ENCODE measurements around the gene ST3GAL3. TPM values are rescaled to one million over a fixed set of nuclear protein-coding genes. Genes with fewer than 3 reads are reported as not detected.
A peak's percentile ranks its signal among the peaks of the same experiment; 100 is the strongest.

Gene ST3GAL3
- 10 to 100 TPM; 18.1 to 26.7 TPM for total RNA-seq

GRCh38 chr1:43707190-43708001 is at the start of gene ST3GAL3:
Gene ST3GAL3 (plus strand): TSS chr1:43707536. CDS start chr1:43736263, 28,727 bp downstream.
- H3K9me3 Mint-ChIP-seq (ENCODE audit: low read depth) = no peaks in the 10 kb centered on the region
- peak within 1 kb of the TSS; percentile 92 for H3K4me3 Mint-ChIP-seq
- peaks cover 46% of the 10 kb centered on the region for H3K4me1 Mint-ChIP-seq
- no peaks in the 10 kb centered on the region for H3K27me3 Mint-ChIP-seq
- ATAC-seq (peak; percentile 97), DNase-seq (peak; percentile 95)
- peaks cover 22% of the 10 kb centered on the region for H3K36me3 Mint-ChIP-seq
- CTCF ChIA-PET = interaction anchor here (0.5 to 1.3 kb wide), 4 partner anchors 12 to 228 kb away, joined by 3 to 11 read pairs (median 4); no protein-coding TSS in a partner anchor
- H3K27ac Mint-ChIP-seq = peak within 1 kb of the TSS; percentile 89

GRCh38 chr1:43659212-43660166 is 47.8 kb upstream of the ST3GAL3 start:
- CTCF ChIA-PET = interaction anchor here (0.8 to 1.1 kb wide), 2 partner anchors 10 to 275 kb away, joined by 3 to 4 read pairs; partner anchors contain the start of gene KDM4A
- H3K9me3 Mint-ChIP-seq (ENCODE audit: low read depth) = no peaks in the 10 kb centered on the region
- DNase-seq (no peak), ATAC-seq (no peak)
- no peaks in the 10 kb centered on the region for H3K27me3 Mint-ChIP-seq
- H3K4me1 Mint-ChIP-seq = peaks cover 9% of the 10 kb centered on the region
- H3K4me3 Mint-ChIP-seq = no peak overlapping the region
- H3K27ac Mint-ChIP-seq = no peak overlapping the region
- H3K36me3 Mint-ChIP-seq = peaks cover 43% of the 10 kb centered on the region

DNA sequence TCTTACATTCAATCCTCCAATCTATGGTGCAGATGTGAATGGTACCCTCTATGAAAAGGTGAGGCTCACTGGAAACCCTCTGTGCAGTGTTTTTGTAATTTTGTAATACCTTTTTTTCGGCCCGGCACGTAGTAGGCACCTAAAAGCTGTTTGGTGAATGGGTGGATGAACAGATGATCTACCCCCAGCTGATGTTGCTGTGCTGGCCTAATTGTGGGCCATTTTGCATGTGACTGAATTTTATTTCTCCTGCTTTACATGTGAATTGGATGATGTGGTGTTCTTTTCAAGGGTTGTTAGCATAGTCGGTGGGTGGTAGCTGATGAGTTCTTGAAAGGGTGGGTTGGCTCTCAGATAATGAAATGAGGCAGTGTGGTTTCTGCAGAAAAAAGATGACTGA is 47.0 kb upstream of the ST3GAL3 start:
- ATAC-seq (no peak), DNase-seq (no peak)
- H3K27me3 Mint-ChIP-seq = no peaks in the 10 kb centered on the region
- CTCF ChIA-PET = interaction anchor here (0.8 to 1.1 kb wide), 3 partner anchors 9 to 274 kb away, joined by 3 to 4 read pairs (median 3); partner anchors contain the start of gene KDM4A
- no peaks in the 10 kb centered on the region for H3K9me3 Mint-ChIP-seq (ENCODE audit: low read depth)
- H3K27ac Mint-ChIP-seq = peak overlapping the region; percentile 1
- no peak overlapping the region for H3K4me3 Mint-ChIP-seq
- H3K36me3 Mint-ChIP-seq = peaks cover 43% of the 10 kb centered on the region
- peaks cover 5% of the 10 kb centered on the region for H3K4me1 Mint-ChIP-seq

DNA sequence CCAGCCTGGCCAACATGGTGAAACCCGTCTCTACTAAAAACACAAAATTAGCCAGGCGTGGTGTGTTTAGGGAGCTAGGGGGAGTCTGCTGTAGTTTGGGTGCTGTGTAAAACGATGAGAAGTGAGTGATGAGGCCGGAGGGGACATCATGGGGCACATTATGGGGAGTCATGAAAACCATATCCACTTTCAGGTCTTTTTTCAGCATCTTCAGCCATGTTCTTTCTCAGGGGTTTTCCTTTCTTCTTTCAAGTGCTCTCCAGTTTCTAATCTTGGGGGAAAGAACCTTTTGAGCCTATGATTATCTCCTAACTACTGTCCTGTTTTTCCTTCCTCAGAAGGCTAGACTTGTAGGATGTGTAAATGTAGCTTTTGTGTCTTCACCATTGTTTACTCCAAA is 43.0 kb upstream of the ST3GAL3 start:
- DNase-seq (no peak), ATAC-seq (no peak)
- CTCF ChIA-PET = no interaction called here

DNA sequence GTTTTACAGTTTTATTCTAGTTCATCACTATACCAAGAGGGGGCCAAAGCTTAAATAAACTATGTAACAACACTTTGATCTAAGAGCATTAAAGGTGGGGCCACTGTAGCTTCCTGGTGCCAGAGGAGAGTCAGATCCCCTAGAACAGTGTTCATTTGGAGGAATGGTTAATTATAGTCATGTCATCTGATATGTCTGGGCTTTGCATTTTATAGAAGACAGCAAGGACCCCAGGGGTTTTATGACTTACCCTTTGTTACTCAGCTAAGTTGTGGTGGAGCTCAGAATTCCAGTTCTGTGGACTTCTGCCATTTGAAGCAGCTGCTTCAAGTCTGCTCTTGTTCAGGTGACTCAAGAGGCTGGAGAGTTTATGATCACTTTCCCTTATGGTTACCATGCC is 40.7 kb upstream of the ST3GAL3 start:
- DNase-seq = no peak
- Mint-ChIP-seq H3K4me3 (no peak overlapping the region), H3K4me1 (no peaks in the 10 kb centered on the region), H3K27ac (no peak overlapping the region), H3K27me3 (no peaks in the 10 kb centered on the region), H3K9me3 (ENCODE audit: low read depth) (no peaks in the 10 kb centered on the region), H3K36me3 (peaks cover 71% of the 10 kb centered on the region)
- no peak for ATAC-seq
- CTCF ChIA-PET = interaction anchor here (1.5 kb wide), 1 partner anchor 9 kb away, joined by 7 read pairs; no protein-coding TSS in a partner anchor

More for the DNA sequence above, 43.0 kb upstream of the ST3GAL3 start:
- H3K4me3 Mint-ChIP-seq = no peak overlapping the region
- H3K36me3 Mint-ChIP-seq = peaks cover 69% of the 10 kb centered on the region
- H3K27me3 Mint-ChIP-seq = no peaks in the 10 kb centered on the region
- peaks cover 2% of the 10 kb centered on the region for H3K4me1 Mint-ChIP-seq
- peak overlapping the region; percentile 20 for H3K27ac Mint-ChIP-seq
- H3K9me3 Mint-ChIP-seq (ENCODE audit: low read depth) = no peaks in the 10 kb centered on the region

DNA sequence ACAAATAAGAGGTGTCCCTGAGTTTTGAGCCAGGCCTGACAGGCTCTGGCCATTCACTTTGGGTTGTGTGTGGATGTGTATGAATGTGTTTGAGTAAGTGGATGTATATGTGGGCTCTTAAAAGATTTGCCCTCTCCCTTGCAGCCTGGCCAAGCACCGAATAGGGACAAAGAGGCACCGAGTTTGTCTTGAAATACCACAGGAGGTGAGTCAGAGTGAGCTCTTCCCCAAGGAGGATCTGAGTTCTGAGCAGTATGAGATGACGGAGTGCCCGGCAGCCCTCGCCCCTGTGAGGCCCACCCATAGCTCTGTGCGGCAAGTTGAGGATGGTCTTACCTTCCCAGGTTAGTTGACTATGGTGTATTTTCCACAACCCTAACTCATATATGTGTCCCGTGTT is 38.4 kb upstream of the ST3GAL3 start:
- Mint-ChIP-seq H3K27ac (no peak overlapping the region), H3K4me3 (no peak overlapping the region), H3K9me3 (ENCODE audit: low read depth) (no peaks in the 10 kb centered on the region), H3K4me1 (no peaks in the 10 kb centered on the region), H3K36me3 (peaks cover 72% of the 10 kb centered on the region), H3K27me3 (no peaks in the 10 kb centered on the region)
- ATAC-seq (no peak), DNase-seq (no peak)
- CTCF ChIA-PET = interaction anchor here (1.5 kb wide), 1 partner anchor 19 kb away, joined by 3 read pairs; the partner anchor contains the start of gene KDM4A

DNA sequence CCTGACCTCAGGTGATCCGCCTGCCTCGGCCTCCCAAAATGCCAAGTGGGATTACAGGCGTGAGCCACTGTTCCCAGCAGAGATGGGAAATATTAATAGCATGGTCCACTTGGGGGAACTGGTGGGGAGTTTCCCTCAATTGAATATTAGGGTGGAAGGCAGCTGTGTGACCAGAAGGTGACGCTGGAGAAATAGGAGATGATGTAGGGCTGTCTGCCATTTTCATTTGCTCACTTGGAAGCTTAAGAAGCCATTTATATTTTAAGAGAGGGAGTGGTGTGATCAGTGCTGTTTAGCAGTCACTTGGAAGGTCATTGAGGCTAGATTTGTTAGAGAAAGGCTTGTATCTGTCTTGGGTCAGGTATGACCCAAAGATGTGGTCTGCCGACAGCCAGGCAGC is 37.5 kb upstream of the ST3GAL3 start:
- DNase-seq (no peak), ATAC-seq (no peak)
- Mint-ChIP-seq H3K36me3 (peaks cover 67% of the 10 kb centered on the region), H3K4me3 (no peak overlapping the region), H3K27me3 (no peaks in the 10 kb centered on the region), H3K4me1 (no peaks in the 10 kb centered on the region), H3K9me3 (ENCODE audit: low read depth) (no peaks in the 10 kb centered on the region), H3K27ac (no peak overlapping the region)
- CTCF ChIA-PET = interaction anchor here (1.2 to 1.5 kb wide), 2 partner anchors 20 to 29 kb away, joined by 3 read pairs; partner anchors contain the start of gene KDM4A

- no peaks in the 10 kb centered on the region for H3K9me3 Mint-ChIP-seq (ENCODE audit: low read depth)
- H3K27ac Mint-ChIP-seq = no peak overlapping the region
- H3K27me3 Mint-ChIP-seq = no peaks in the 10 kb centered on the region
- H3K4me3 Mint-ChIP-seq = no peak overlapping the region
- DNase-seq (no peak), ATAC-seq (no peak)
- peaks cover 2% of the 10 kb centered on the region for H3K4me1 Mint-ChIP-seq
- CTCF ChIA-PET = interaction anchor here (1.0 to 1.2 kb wide), 2 partner anchors 263 to 264 kb away, joined by 3 read pairs; partner anchors contain the start of gene ARTN
- H3K36me3 Mint-ChIP-seq = peaks cover 64% of the 10 kb centered on the region
These were observed 36.1 kb upstream of the ST3GAL3 start for GRCh38 chr1:43671193-43671592.

DNA sequence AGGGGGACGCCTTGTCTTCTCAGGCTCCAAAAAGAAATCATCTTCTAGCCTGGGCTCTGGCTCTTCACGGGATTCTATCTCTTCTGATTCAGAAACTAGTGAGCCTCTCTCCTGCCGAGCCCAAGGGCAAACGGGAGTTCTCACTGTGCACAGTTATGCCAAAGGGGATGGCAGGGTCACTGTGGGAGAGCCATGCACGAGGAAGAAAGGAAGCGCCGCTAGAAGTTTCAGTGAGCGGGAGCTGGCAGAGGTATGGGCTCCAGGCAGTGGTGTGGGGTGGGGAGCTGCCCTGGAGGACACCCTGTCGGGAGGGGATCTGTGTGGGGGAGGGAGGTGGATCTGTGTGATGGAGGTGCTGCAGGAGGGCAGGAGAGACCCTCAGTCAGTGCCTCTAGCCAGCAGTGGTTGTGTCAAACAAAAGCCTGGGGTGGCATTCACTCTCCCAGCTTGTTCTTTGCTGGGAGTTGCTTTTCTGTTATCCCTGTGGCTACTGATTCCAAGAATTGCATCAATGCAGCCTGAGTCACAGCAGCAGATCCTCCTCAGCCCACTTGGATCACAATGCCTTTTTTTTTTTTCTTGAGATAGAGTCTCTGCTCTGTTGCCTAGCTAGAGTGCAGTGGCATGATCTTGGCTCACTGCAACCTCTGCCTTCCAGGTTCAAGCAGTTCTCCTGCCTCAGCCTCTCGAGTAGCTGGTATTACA is 35.6 kb upstream of the ST3GAL3 start:
- no peaks in the 10 kb centered on the region for H3K27me3 Mint-ChIP-seq
- peaks cover 58% of the 10 kb centered on the region for H3K36me3 Mint-ChIP-seq
- no peak for ATAC-seq
- CTCF ChIA-PET = interaction anchor here (1.0 to 1.2 kb wide), 2 partner anchors 262 to 263 kb away, joined by 3 read pairs; partner anchors contain the start of gene ARTN
- no peaks in the 10 kb centered on the region for H3K9me3 Mint-ChIP-seq (ENCODE audit: low read depth)
- H3K4me1 Mint-ChIP-seq = peaks cover 2% of the 10 kb centered on the region
- no peak for DNase-seq
- no peak overlapping the region for H3K4me3 Mint-ChIP-seq
- H3K27ac Mint-ChIP-seq = no peak overlapping the region

GRCh38 chr1:43673261-43673660 is 34.1 kb upstream of the ST3GAL3 start:
- H3K27ac Mint-ChIP-seq = no peak overlapping the region
- no peaks in the 10 kb centered on the region for H3K27me3 Mint-ChIP-seq
- peaks cover 53% of the 10 kb centered on the region for H3K36me3 Mint-ChIP-seq
- no peak overlapping the region for H3K4me3 Mint-ChIP-seq
- no peak for ATAC-seq
- CTCF ChIA-PET = no interaction called here
- H3K4me1 Mint-ChIP-seq = peaks cover 2% of the 10 kb centered on the region
- no peaks in the 10 kb centered on the region for H3K9me3 Mint-ChIP-seq (ENCODE audit: low read depth)
- DNase-seq = no peak

DNA sequence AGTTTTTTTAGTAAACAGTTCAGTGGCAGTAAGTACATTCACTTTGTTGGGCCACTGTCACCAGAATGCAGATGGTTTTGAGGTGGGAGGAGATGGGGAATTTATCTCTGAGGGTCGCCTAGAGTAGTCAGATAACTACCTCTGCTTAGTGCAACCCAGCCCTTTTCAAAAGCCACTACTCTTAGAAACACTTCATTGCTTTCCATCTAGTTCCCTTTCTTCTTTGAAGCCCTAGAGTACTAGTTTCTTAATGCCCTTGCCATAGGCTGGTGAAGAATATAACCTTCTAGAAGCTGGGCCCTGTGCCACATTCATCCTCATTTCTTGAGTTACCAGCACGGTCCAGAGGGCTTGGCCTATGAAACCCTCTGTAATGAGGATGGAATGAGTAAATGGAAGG is 28.4 kb upstream of the ST3GAL3 start:
- no peak overlapping the region for H3K27ac Mint-ChIP-seq
- H3K9me3 Mint-ChIP-seq (ENCODE audit: low read depth) = no peaks in the 10 kb centered on the region
- ATAC-seq (no peak), DNase-seq (no peak)
- H3K27me3 Mint-ChIP-seq = no peaks in the 10 kb centered on the region
- no peak overlapping the region for H3K4me3 Mint-ChIP-seq
- CTCF ChIA-PET = no interaction called here
- H3K4me1 Mint-ChIP-seq = peaks cover 2% of the 10 kb centered on the region
- peaks cover 26% of the 10 kb centered on the region for H3K36me3 Mint-ChIP-seq

GRCh38 chr1:43683560-43683959 is 23.8 kb upstream of the ST3GAL3 start:
- Mint-ChIP-seq H3K4me1 (no peaks in the 10 kb centered on the region), H3K36me3 (peaks cover 37% of the 10 kb centered on the region), H3K9me3 (ENCODE audit: low read depth) (no peaks in the 10 kb centered on the region), H3K27me3 (no peaks in the 10 kb centered on the region), H3K27ac (no peak overlapping the region), H3K4me3 (no peak overlapping the region)
- DNase-seq (no peak), ATAC-seq (no peak)
- CTCF ChIA-PET = no interaction called here

DNA sequence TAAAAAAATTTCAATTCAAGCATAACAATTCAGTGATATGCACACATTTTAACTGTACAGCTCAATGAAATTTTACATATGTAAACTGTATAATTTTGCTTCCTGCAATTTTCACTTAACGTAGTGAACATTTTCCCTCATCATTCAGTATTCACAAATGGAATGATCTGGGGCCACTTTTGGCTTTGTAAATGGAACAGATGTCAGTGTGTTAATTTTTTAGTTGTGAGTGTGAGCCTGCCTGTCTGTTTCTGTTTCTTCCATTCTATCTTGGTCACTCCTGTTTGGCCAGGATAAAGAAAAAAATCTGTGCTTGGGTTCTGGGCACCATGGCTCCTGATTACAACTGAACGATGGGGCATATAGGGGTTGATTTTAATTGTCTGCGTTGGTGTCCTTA is 20.5 kb upstream of the ST3GAL3 start:
- Mint-ChIP-seq H3K36me3 (peaks cover 59% of the 10 kb centered on the region), H3K4me1 (no peaks in the 10 kb centered on the region), H3K4me3 (no peak overlapping the region), H3K27ac (no peak overlapping the region), H3K27me3 (no peaks in the 10 kb centered on the region), H3K9me3 (ENCODE audit: low read depth) (no peaks in the 10 kb centered on the region)
- ATAC-seq (no peak), DNase-seq (no peak)
- CTCF ChIA-PET = no interaction called here

Data from activated CD8-positive, alpha-beta memory T cell treated with anti-CD3 and anti-CD28 coated beads, Interleukin-2, amount 10 ng/mL, durations not matched to agents 7 days and 5 days (primary cell).